ENCODE measurements around the gene NR1I2. TPM values are rescaled to one million over a fixed set of nuclear protein-coding genes. Genes with fewer than 3 reads are reported as not detected.

The NR1I2 gene
- not detected in 2 replicates for total RNA-seq

- no peak for DNase-seq (ENCODE audit: low read depth in 2 of 2)
Observed at GRCh38 chr3:119781330-119782198, at the start of gene NR1I2. Gene NR1I2, plus strand, starts transcription at chr3:119782101.

- no peak for DNase-seq (ENCODE audit: low read depth in 2 of 2)
Observed at GRCh38 chr3:119733812-119734211, 48.1 kb upstream of the NR1I2 start.

GRCh38 chr3:119738741-119739140, 43.2 kb upstream of the NR1I2 start:
- DNase-seq (ENCODE audit: low read depth in 2 of 2): no peak

GRCh38 chr3:119741657-119742590, 40.0 kb upstream of the NR1I2 start:
- DNase-seq (ENCODE audit: low read depth in 2 of 2): no peak

- DNase-seq (ENCODE audit: low read depth in 2 of 2): no peak
Observed at GRCh38 chr3:119743921-119744320, 38.0 kb upstream of the NR1I2 start.

GRCh38 chr3:119745942-119746341, 36.0 kb upstream of the NR1I2 start:
- DNase-seq (ENCODE audit: low read depth in 2 of 2): no peak

GRCh38 chr3:119746423-119746822, 35.5 kb upstream of the NR1I2 start:
- DNase-seq (ENCODE audit: low read depth in 2 of 2): no peak

GRCh38 chr3:119747357-119747756, 34.5 kb upstream of the NR1I2 start:
- no peak for DNase-seq (ENCODE audit: low read depth in 2 of 2)

- DNase-seq (ENCODE audit: low read depth in 2 of 2): no peak
Observed at GRCh38 chr3:119748991-119749390, 32.9 kb upstream of the NR1I2 start.

- DNase-seq (ENCODE audit: low read depth in 2 of 2): peak; percentile 30 to 59
Observed at GRCh38 chr3:119751423-119751822, 30.5 kb upstream of the NR1I2 start.

- no peak for DNase-seq (ENCODE audit: low read depth in 2 of 2)
Observed at GRCh38 chr3:119759962-119760361, 21.9 kb upstream of the NR1I2 start.

GRCh38 chr3:119762876-119763275, 19.0 kb upstream of the NR1I2 start:
- no peak for DNase-seq (ENCODE audit: low read depth in 2 of 2)

- DNase-seq (ENCODE audit: low read depth in 2 of 2): no peak
Observed at GRCh38 chr3:119763466-119763865, 18.4 kb upstream of the NR1I2 start.

GRCh38 chr3:119765239-119765638, 16.7 kb upstream of the NR1I2 start:
- DNase-seq (ENCODE audit: low read depth in 2 of 2): no peak

- no peak for DNase-seq (ENCODE audit: low read depth in 2 of 2)
Observed at GRCh38 chr3:119767936-119768601, 13.8 kb upstream of the NR1I2 start.

GRCh38 chr3:119768668-119769393, 13.1 kb upstream of the NR1I2 start:
- no peak for DNase-seq (ENCODE audit: low read depth in 2 of 2)

GRCh38 chr3:119769394-119770149, 12.3 kb upstream of the NR1I2 start:
- peak; percentile 67 to 97 for DNase-seq (ENCODE audit: low read depth in 2 of 2)

- no peak for DNase-seq (ENCODE audit: low read depth in 2 of 2)
Observed at GRCh38 chr3:119774444-119774843, 7.5 kb upstream of the NR1I2 start.

GRCh38 chr3:119776304-119776703, 5.6 kb upstream of the NR1I2 start:
- DNase-seq (ENCODE audit: low read depth in 2 of 2): no peak

- DNase-seq (ENCODE audit: low read depth in 2 of 2): peak in 1 of 2 donors; percentile 16
Observed at GRCh38 chr3:119778176-119778575, 3.7 kb upstream of the NR1I2 start.
